Uterus (tissue), 4 donors: Measurements from ENCODE around the gene AMIGO3. TPM values are rescaled to one million over a fixed set of nuclear protein-coding genes. Genes with fewer than 3 reads are reported as not detected.
"Not testable (repeated sequence)": the region's sequence is repeated elsewhere in the genome, so short reads cannot be mapped to it uniquely, and the experiment has no call there.

Experiments used
- DNase-seq, 2 donors: peaks; one replicate each; pipeline ENCODE4 v3.0.0-alpha.2; 2019 to 2020
- H3K27ac ChIP-seq, 2 donors: fragments of 200-600 bp; sonication (generic); 1 replicate in 1 of 2; 2 replicates in 1 of 2; pipeline ENCODE4 v1.5.1; 2016 to 2018
- H3K27me3 ChIP-seq, 2 donors: fragments of 200-600 bp; sonication (generic); one replicate each; pipeline ENCODE4 v1.5.1; 2018 to 2019; ENCODE audit warnings: control low read depth in 1 of 2
- H3K36me3 ChIP-seq, 2 donors: fragments of 200-600 bp; sonication (generic); one replicate each; pipeline ENCODE4 v1.5.1; 2019; ENCODE audit warnings: control low read depth in 1 of 2
- H3K4me1 ChIP-seq, 2 donors: fragments of 200-600 bp; sonication (generic); one replicate each; pipeline ENCODE4 v1.5.1; 2018 to 2019; ENCODE audit warnings: control low read depth in 1 of 2
- H3K4me3 ChIP-seq, 2 donors: fragments of 200-600 bp; sonication (generic); 1 replicate in 1 of 2; 2 replicates in 1 of 2; pipeline ENCODE4 v1.5.1; 2018 to 2019; ENCODE audit warnings: mild to moderate bottlenecking in 1 of 2
- H3K9me3 ChIP-seq, 2 donors: fragments of 200-600 bp; sonication (generic); one replicate each; pipeline ENCODE4 v1.5.1; 2019; ENCODE audit warnings: control low read depth in 1 of 2
- POLR2A ChIP-seq, 2 donors: fragments of 450-650 bp; IDR thresholded peaks; one replicate each; pipeline ENCODE4 v1.6.1; 2016; ENCODE audit warnings: antibody characterized with exemption in 2 of 2, mild to moderate bottlenecking in 1 of 2, moderate library complexity in 1 of 2
- intact Hi-C: fragments of 100-400 bp; cut with DNase I; formaldehyde crosslinking; loops from one replicate; pipeline ENCODE4 v1.15.1; 2023; ENCODE audit warnings: low total_unique reads
- total RNA-seq, 4 donors: library from RNA; depleted of rRNA in 3 of 4; stranded (reverse); fragments of >200 nt in 3 of 4; gene quantifications; one replicate each; pipeline versions ENCODE4 v1.1.0 to v1.2.4, GENCODE V29; 2014 to 2023
- TF ChIP-seq, protein P1 (sequence below), 4 experiments: fragments of 200-600 bp in 2 of 4; fragments of 450-650 bp in 2 of 4; sonication (generic) in 2 of 4; IDR thresholded peaks; one replicate each; pipeline ENCODE4 v1.5.1; 2016 to 2019; ENCODE audit warnings: antibody characterized with exemption in 4 of 4, mild to moderate bottlenecking in 2 of 4, moderate library complexity in 1 of 4
- donor health status: DM: yes; HTN: yes; CAD: no.

Gene AMIGO3
- total RNA-seq, 4 donors from 2014 or later = not detected

DNA sequence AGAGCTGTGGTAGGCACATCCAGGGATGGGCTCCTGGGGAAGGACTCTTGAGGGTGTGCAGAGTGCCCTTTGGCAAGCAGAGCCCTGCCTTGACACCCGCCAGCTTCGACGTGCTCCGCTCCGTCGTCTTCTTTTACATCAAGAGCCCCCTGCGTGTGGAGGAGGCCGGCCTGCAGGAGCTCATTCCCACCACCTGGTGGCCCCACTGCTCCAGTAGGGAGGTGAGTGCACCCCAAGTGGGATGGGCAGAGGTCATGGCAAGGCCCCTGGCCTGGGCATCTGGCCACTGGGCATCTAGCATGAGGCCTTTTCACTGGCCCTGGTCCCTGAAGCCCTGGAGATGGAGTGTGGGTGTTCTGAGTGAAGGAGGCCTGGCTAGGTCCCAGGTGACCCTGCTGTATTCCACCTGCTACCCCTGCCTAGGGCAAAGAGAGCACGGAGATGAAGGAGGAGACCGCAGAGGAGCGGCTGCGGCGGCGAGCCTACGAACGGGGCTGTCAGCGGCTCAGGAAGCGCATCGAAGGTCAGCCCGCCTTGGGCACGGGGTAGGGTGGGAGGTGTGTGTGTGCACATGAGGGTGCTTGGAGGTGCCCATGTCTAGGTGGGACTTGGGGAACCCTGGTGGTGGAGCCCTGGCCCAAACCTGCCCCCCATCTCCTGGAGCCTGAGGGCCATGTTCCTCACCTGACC lies 18.0 kb downstream of the AMIGO3 start:
- Histone ChIP-seq H3K27me3 (no peaks in the 10 kb centered on the region), H3K36me3 (no peaks in the 10 kb centered on the region), H3K4me3 (no peak overlapping the region), H3K27ac (no peak overlapping the region), H3K9me3 (no peaks in the 10 kb centered on the region), H3K4me1 (no peaks in the 10 kb centered on the region)
- intact Hi-C loops = loop anchor here (10.0 kb wide), 1 partner anchor 133 kb away; no protein-coding TSS in a partner anchor
- TF ChIP-seq POLR2A (IDR thresholded peaks at IDR 0.05) = no peak
- TF ChIP-seq, protein P1, sequence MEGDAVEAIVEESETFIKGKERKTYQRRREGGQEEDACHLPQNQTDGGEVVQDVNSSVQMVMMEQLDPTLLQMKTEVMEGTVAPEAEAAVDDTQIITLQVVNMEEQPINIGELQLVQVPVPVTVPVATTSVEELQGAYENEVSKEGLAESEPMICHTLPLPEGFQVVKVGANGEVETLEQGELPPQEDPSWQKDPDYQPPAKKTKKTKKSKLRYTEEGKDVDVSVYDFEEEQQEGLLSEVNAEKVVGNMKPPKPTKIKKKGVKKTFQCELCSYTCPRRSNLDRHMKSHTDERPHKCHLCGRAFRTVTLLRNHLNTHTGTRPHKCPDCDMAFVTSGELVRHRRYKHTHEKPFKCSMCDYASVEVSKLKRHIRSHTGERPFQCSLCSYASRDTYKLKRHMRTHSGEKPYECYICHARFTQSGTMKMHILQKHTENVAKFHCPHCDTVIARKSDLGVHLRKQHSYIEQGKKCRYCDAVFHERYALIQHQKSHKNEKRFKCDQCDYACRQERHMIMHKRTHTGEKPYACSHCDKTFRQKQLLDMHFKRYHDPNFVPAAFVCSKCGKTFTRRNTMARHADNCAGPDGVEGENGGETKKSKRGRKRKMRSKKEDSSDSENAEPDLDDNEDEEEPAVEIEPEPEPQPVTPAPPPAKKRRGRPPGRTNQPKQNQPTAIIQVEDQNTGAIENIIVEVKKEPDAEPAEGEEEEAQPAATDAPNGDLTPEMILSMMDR (IDR thresholded peaks at IDR 0.05) = peak in 1 of 4 experiments; percentile 8
- no peak for DNase-seq

DNA sequence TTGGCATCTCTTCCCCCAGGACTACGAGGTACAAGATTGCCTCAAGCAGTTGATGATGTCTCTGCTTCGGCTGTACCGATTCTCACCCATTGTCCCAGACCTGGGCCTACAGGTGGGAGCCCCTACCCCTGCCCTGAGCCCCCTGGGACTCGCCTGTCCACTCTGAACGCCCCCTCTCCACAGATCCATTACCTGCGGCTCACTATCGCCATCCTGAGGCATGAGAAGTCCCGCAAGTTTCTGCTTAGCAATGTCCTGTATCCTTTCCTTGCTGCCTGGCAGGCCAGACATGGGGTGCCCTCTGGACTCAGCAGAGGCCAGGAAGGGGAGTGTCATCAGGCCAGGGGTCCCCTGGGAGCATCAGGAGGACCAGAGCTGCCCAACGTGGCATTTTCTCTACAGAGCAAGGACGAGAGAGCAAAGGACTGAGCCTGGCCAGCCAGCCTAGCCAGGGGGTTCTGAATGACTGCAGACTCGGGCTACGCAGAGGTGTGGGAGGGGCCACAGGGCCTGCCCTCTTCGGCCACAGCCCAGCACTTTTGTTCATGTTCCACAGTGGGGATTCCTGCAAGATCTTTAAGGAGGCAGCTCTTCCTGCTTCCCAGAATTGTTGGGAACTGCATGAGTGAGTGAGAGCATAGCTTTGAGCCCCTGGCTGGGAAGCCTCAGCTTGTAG lies 18.9 kb downstream of the AMIGO3 start:
- Histone ChIP-seq H3K36me3 (no peaks in the 10 kb centered on the region), H3K9me3 (no peaks in the 10 kb centered on the region), H3K27ac (no peak overlapping the region), H3K4me1 (no peaks in the 10 kb centered on the region), H3K27me3 (no peaks in the 10 kb centered on the region), H3K4me3 (no peak overlapping the region)
- TF ChIP-seq, protein P1 (IDR thresholded peaks at IDR 0.05) = no peak
- TF ChIP-seq POLR2A (IDR thresholded peaks at IDR 0.05) = no peak
- intact Hi-C loops = loop anchor here (10.0 kb wide), 1 partner anchor 134 kb away; no protein-coding TSS in a partner anchor
- no peak for DNase-seq

DNA sequence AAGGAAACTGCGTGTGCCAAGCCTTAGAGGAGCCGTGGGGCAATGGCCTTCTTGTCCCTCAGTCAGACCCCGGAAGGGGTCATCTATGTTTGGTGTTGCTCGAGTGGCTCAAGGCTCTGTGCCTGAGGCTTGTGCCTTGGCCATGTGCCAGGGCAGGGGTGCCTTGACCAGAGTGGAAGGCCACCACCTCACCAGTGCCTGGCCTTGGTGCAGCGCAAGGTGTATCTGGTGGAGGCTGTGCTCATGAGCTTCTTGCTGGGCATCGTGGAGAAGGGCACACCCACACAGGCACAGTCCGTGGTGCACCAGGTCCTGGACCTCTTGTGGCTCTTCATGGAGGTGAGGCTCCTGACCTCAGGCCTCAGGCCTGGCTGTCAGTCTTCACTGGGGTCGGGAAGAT lies 19.5 kb downstream of the AMIGO3 start:
- H3K27me3 ChIP-seq = no peaks in the 10 kb centered on the region
- intact Hi-C loops = loop anchor here (10.0 kb wide), 1 partner anchor 135 kb away; no protein-coding TSS in a partner anchor

DNA sequence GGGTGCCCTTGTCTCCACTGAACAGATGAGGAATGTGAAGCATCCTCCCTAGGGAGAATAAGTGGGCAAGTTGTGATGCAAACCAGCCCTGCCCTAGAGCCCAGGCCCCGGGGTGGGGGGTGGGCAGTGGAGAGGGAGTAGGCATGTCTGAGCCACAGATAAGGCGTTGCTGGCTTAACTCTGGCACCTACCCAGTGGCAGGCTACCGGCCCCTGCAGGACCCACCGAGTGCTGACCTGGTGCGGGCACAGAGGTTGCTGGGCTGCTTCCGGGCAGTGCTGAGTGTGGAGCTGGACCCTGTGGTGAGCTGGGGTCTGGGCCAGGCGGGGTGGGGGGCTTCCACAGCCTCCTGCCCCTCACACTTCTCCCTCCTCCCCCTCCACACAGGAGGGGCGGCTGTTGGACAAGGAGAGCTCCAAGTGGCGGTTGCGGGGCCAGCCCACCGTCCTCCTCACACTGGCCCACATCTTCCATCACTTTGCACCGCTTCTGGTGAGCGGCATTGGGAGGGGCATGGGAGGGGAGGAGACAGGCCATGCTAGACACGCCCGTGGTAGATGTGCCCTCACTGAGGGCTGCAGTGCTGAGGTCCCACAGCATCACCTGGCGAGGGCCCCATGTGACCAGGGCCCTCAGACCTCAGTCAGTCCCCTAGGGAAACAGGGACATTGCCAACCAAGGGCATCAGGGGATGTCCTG lies 20.1 kb downstream of the AMIGO3 start:
- no peak for DNase-seq
- TF ChIP-seq, protein P1 (IDR thresholded peaks at IDR 0.05) = no peak
- no peak for TF ChIP-seq POLR2A (IDR thresholded peaks at IDR 0.05)
- Histone ChIP-seq H3K4me3 (no peak overlapping the region), H3K4me1 (no peaks in the 10 kb centered on the region), H3K36me3 (no peaks in the 10 kb centered on the region), H3K27ac (no peak overlapping the region), H3K27me3 (no peaks in the 10 kb centered on the region), H3K9me3 (no peaks in the 10 kb centered on the region)
- intact Hi-C loops = no loop called here

More for the DNA sequence above, 19.5 kb downstream of the AMIGO3 start:
- Histone ChIP-seq H3K4me1 (no peaks in the 10 kb centered on the region), H3K27ac (no peak overlapping the region), H3K9me3 (no peaks in the 10 kb centered on the region), H3K4me3 (no peak overlapping the region), H3K36me3 (no peaks in the 10 kb centered on the region)
- TF ChIP-seq POLR2A (IDR thresholded peaks at IDR 0.05) = no peak
- TF ChIP-seq, protein P1 (IDR thresholded peaks at IDR 0.05) = no peak
- DNase-seq = no peak

DNA sequence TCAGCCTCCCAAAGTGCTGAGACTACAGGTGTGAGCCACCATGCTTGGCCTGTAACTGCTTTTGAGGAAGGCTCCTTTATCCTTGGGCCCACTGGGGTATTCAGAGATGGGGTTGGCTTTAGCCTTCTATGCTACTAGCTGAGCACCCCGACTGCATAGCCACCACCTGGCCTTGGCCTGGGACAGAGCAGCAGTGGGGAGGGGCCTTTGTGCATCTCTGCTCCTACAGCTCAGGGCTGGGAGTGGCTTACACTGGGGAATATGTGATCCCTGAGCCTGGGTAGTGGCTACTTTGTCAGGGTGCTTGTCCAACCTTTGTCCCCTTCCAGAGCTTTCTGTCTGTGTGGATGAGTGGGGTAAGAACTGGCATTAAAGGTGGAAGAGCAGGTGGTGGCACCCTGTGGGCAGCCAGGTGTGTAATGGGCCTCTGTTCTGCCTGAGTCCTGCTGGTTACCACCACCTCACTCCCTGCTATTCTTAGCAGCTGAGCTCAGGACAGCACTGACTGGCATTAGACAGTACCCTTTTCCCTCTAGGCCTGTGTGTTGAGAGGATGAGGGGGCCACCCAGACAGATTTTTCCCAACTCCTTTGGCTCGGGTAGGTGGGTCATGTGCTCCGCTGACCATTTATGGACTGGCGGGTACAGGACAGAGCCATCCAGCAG lies 24.0 kb downstream of the AMIGO3 start:
- H3K27ac ChIP-seq, H3K36me3 ChIP-seq, DNase-seq, H3K4me3 ChIP-seq, H3K9me3 ChIP-seq, H3K4me1 ChIP-seq, intact Hi-C loops, H3K27me3 ChIP-seq: not testable (repeated sequence)

DNA sequence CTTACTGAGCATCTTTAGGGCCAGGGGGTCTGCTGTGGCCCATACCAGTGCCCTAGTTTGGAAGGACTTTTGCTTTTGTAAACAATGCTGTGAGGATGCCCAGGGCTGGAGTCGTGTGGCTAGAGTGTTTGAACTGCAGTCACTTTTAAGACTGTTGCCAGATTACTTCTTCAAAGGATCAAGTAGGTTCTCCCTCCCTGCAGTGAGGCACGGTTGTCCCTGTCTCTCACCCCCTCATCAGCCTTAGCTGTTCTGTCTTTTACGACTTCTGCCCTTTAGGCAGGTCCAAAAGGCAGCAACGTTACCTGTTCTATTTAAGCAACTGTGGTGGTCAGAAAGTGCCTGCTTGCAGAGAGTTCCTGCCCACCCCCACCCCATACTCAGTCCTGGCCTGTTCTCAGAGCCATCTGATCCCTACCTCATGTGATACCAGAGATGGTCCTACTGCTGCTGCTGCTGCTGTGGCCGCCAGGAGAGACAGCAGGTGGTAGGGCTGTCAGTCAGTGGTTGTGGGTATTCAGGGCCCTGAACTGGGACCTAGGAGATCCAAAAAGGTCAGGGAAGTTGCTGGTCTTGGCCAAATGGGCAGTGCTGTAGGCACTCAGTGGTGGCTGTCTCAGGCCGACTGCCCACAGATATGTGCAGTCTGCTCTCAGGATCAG lies 24.9 kb downstream of the AMIGO3 start:
- H3K27ac ChIP-seq, H3K9me3 ChIP-seq, H3K36me3 ChIP-seq, intact Hi-C loops, H3K4me3 ChIP-seq, DNase-seq, H3K27me3 ChIP-seq: not testable (repeated sequence)
- H3K4me1 ChIP-seq = peaks cover 0 to 12% of the 10 kb centered on the region in 2 donors

DNA sequence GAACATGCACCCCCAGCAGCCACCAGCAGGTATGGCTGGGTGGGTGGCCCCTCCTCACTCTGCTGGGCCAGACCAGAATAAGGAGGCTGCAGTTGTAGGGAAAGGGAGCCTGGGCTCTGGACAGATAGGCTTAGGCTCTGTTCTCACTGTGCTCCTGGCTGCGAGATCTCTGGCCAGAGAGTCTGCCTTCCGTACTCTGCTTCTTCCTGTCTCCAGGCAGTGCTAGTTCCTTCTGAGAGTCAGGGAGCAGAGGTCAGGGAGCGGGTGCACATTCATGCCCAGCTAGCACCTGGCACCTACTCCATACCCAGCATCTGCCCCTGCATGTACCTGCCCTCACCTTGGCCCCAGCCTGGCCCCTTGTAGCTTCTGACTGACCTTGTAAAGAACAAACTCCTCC lies 28.0 kb downstream of the AMIGO3 start:
- DNase-seq, intact Hi-C loops, H3K36me3 ChIP-seq, H3K9me3 ChIP-seq, H3K27ac ChIP-seq, H3K4me3 ChIP-seq, H3K27me3 ChIP-seq: not testable (repeated sequence)
- H3K4me1 ChIP-seq = peaks cover 0 to 12% of the 10 kb centered on the region in 2 donors

DNA sequence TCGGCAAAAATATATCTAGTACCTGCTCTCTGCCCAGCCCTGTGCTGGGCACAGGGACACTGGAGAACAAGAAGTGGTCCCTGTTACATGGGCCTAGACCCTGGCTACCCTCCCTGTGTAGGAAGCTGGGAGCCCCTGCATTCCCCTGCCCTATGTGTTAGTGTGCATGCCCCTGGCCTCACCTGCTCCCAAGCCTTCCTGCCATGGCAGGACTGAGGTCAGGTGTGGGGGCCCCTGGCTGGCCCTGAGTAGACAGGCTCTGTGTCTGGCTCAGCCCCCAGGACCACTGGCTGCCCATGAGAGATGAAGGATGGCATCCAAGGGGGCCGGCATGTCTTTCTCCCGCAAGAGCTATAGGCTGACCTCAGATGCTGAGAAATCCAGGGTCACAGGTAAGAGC lies 28.6 kb downstream of the AMIGO3 start:
- H3K27ac ChIP-seq, DNase-seq, intact Hi-C loops, H3K36me3 ChIP-seq, H3K27me3 ChIP-seq, H3K9me3 ChIP-seq, H3K4me3 ChIP-seq: not testable (repeated sequence)
- H3K4me1 ChIP-seq = peaks cover 0 to 12% of the 10 kb centered on the region in 2 donors
